Endothelial cell of umbilical vein (primary cell): ENCODE measurements around the gene CEP152. TPM values are rescaled to one million over a fixed set of nuclear protein-coding genes. Genes with fewer than 3 reads are reported as not detected.

Experiments used
- BruUV-seq: library from RNA; stranded (reverse); fragments of 400-500 nt; replicated peaks from 2 replicates; lab custom pipeline; 2021; lab: Mats Ljungman, UMichigan
- CTCF ChIA-PET: fragments of 300-600, 350-600 bp; sonication (Branson Sonifier 250); formaldehyde crosslinking; loops from one replicate; lab custom pipeline; 2021; ENCODE audit warnings: antibody characterized with exemption, inconsistent platforms; lab: Charles Lee
- POLR2A ChIA-PET: fragments of 300-600, 350-600 bp; sonication (Branson Sonifier 250); formaldehyde crosslinking; loops from one replicate; lab custom pipeline; 2021; ENCODE audit warnings: antibody characterized with exemption, inconsistent platforms; lab: Charles Lee
- DNase-seq: peaks from one replicate; pipeline ENCODE4 v3.0.0-alpha.2; 2011; ENCODE audit warnings: low read depth, low spot score
- FAIRE-seq: peaks from 2 replicates; lab custom pipeline; 2011; peaks lifted over from hg19 to GRCh38; lab: Jason Lieb, UNC
- H2AFZ ChIP-seq: 2 replicates; pipeline ENCODE4 v1.6.0; 2012; ENCODE audit warnings: low read depth, low read length, control low read depth, inconsistent platforms
- H3K27ac ChIP-seq: 2 replicates; pipeline ENCODE4 v1.5.1; 2011; ENCODE audit warnings: low read depth, mild to moderate bottlenecking, control low read depth, low read length, moderate library complexity; ENCODE audit not compliant: insufficient read depth
- H3K27me3 ChIP-seq, 2 experiments: 2 replicates each; pipeline versions ENCODE4 v1.6.0 to v1.6.1; 2011; ENCODE audit warnings: low read length in 2 of 2, mixed read lengths in 1 of 2; ENCODE audit not compliant: control insufficient read depth in 2 of 2, insufficient read depth in 2 of 2
- H3K36me3 ChIP-seq, 2 experiments: 2 replicates in 1 of 2; 3 replicates in 1 of 2; pipeline ENCODE4 v1.5.1; 2011; ENCODE audit warnings: low read length in 2 of 2, mild to moderate bottlenecking in 1 of 2, moderate library complexity in 1 of 2; ENCODE audit not compliant: control insufficient read depth in 2 of 2, insufficient read depth in 2 of 2; ENCODE audit errors: extremely low read depth in 1 of 2
- H3K4me1 ChIP-seq: 3 replicates; pipeline ENCODE4 v1.5.1; 2011; ENCODE audit warnings: mild to moderate bottlenecking, low read length; ENCODE audit not compliant: control insufficient read depth, insufficient read depth; ENCODE audit errors: extremely low read depth
- H3K4me2 ChIP-seq: 2 replicates; pipeline ENCODE4 v1.6.1; 2011; ENCODE audit warnings: low read length, control low read depth, mixed read lengths; ENCODE audit not compliant: insufficient read depth
- H3K4me3 ChIP-seq, 3 experiments: fragments of 200-600 bp in 1 of 3; sonication (generic), shearing (Covaris generic) in 1 of 3; replicated peaks in 1 of 3; 2 replicates each; pipeline ENCODE4 v1.5.1; 2011 to 2016; ENCODE audit warnings: control low read depth in 3 of 3, low read length in 3 of 3, mild to moderate bottlenecking in 2 of 3, inconsistent platforms in 1 of 3, low read depth in 1 of 3, moderate library complexity in 1 of 3; ENCODE audit not compliant: insufficient read depth in 1 of 3
- H3K79me2 ChIP-seq: 2 replicates; pipeline ENCODE4 v1.6.0; 2012; ENCODE audit warnings: low read length, inconsistent platforms; ENCODE audit not compliant: control insufficient read depth, insufficient read depth
- H3K9ac ChIP-seq: replicated peaks from 2 replicates; pipeline ENCODE3; 2011; ENCODE audit warnings: low read length, control low read depth; ENCODE audit not compliant: insufficient read depth; ENCODE audit errors: extremely low read depth
- H3K9me1 ChIP-seq: replicated peaks from 3 replicates; pipeline ENCODE4 v1.6.0; 2011; ENCODE audit warnings: mild to moderate bottlenecking, low read length; ENCODE audit not compliant: control insufficient read depth, insufficient read depth; ENCODE audit errors: extremely low read depth
- H3K9me3 ChIP-seq: replicated peaks from 2 replicates; pipeline ENCODE4 v1.5.1; 2012; ENCODE audit warnings: low read length, inconsistent platforms; ENCODE audit not compliant: control insufficient read depth, insufficient read depth
- H4K20me1 ChIP-seq: replicated peaks from 2 replicates; pipeline ENCODE3; 2011; ENCODE audit warnings: mild to moderate bottlenecking, low read length; ENCODE audit not compliant: control insufficient read depth, insufficient read depth; ENCODE audit errors: extremely low read depth
- CTCF ChIP-seq, 2 donors: IDR thresholded peaks; 1 replicate in 1 of 2; 2 replicates in 1 of 2; pipeline ENCODE4 v1.5.1; 2011; ENCODE audit warnings: low read length in 2 of 2, mild to moderate bottlenecking in 2 of 2, moderate library complexity in 2 of 2, control low read depth in 1 of 2, inconsistent platforms in 1 of 2, low read depth in 1 of 2; ENCODE audit not compliant: insufficient read depth in 1 of 2; ENCODE audit errors: extremely low read depth in 1 of 2
- EZH2 ChIP-seq: IDR thresholded peaks from 2 replicates; pipeline ENCODE4 v1.6.1; 2012; ENCODE audit warnings: borderline replicate concordance, low read depth, mild to moderate bottlenecking, moderate library complexity, low read length, inconsistent platforms; ENCODE audit not compliant: severe bottlenecking
- FOS ChIP-seq: IDR thresholded peaks from 2 replicates; pipeline ENCODE4 v1.6.1; 2011; ENCODE audit warnings: mild to moderate bottlenecking, low read length, moderate library complexity, borderline replicate concordance; ENCODE audit not compliant: insufficient read depth
- GATA2 ChIP-seq: IDR thresholded peaks from 2 replicates; pipeline ENCODE4 v1.7.0; 2011; ENCODE audit warnings: low read depth, mild to moderate bottlenecking, moderate library complexity, mixed read lengths, low read length; ENCODE audit not compliant: insufficient read length, insufficient read depth
- MYC ChIP-seq: IDR thresholded peaks from one replicate; pipeline ENCODE4 v1.6.1; 2011; ENCODE audit warnings: mild to moderate bottlenecking, low read depth, low read length
- POLR2A ChIP-seq: IDR thresholded peaks from 2 replicates; pipeline ENCODE4 v1.6.1; 2012; ENCODE audit warnings: low read depth, mild to moderate bottlenecking, control low read depth, low read length
- POLR2AphosphoS5 ChIP-seq: IDR thresholded peaks from 2 replicates; pipeline ENCODE4 v1.6.1; 2012; ENCODE audit warnings: low read depth, mild to moderate bottlenecking, control low read depth, low read length, moderate library complexity; ENCODE audit not compliant: insufficient read depth
- dilution Hi-C: fragments of 300-500 bp; cut with MboI; formaldehyde crosslinking; loops from one replicate; pipeline ENCODE4 v1.15.0; 2019; ENCODE audit warnings: low sequenced_read_pairs; ENCODE audit not compliant: extremely low pct_ligation_motif_present
- intact Hi-C: fragments of 100-400 bp; cut with micrococcal nuclease; formaldehyde crosslinking; loops from one replicate; pipeline ENCODE4 v1.10.0; 2022
- polyA plus RNA-seq, 4 experiments: library from polyadenylated mRNA; depleted of rRNA in 3 of 4; stranded (reverse) in 3 of 4; unstranded in 1 of 4; fragments of >200 nt; gene quantifications; 2 replicates each; pipeline versions ENCODE4 v1.2.1 to v1.2.3, GENCODE V29; 2011 to 2012; ENCODE audit warnings: missing spikeins in 1 of 4
- total RNA-seq: library from RNA; stranded (reverse); gene quantifications from 2 replicates; pipeline ENCODE4 v1.2.3, GENCODE V29; 2021

CEP152 gene
- total and polyA plus RNA-seq, 2 donors (not counting 3 experiments of a cell fraction or from before 2014, with no cell fraction given): 3.0 to 15.7 TPM

GRCh38 chr15:48730506-48730905 lies 80.4 kb downstream of the CEP152 start:
- H3K36me3 ChIP-seq: no peaks in the 10 kb centered on the region
- H2AFZ ChIP-seq: no peak overlapping the region
- H4K20me1 ChIP-seq: no peaks in the 10 kb centered on the region
- H3K79me2 ChIP-seq: no peaks in the 10 kb centered on the region
- no peaks in the 10 kb centered on the region for H3K9me3 ChIP-seq
- intact Hi-C loops: no loop called here
- no peak overlapping the region for H3K27ac ChIP-seq
- ChIA-PET POLR2A (no interaction called here), CTCF (no interaction called here)
- no peaks in the 10 kb centered on the region for H3K4me1 ChIP-seq
- DNase-seq (no peak), FAIRE-seq (no peak)
- no TSS peak for BruUV-seq
- no peak overlapping the region for H3K9ac ChIP-seq
- no peaks in the 10 kb centered on the region for H3K9me1 ChIP-seq
- H3K27me3 ChIP-seq: no peaks in the 10 kb centered on the region
- H3K4me3 ChIP-seq: no peak overlapping the region
- TF ChIP-seq POLR2A (no peak), EZH2 (no peak), MYC (no peak), POLR2AphosphoS5 (no peak), GATA2 (no peak), FOS (no peak), CTCF (IDR thresholded peaks at IDR 0.05; ENCODE audit: extremely low read depth in 1 of 2, insufficient read depth in 1 of 2, low read depth in 1 of 2, low read length in 2 of 2) (no peak)
- dilution Hi-C loops: no loop called here
- H3K4me2 ChIP-seq: no peak overlapping the region
